Vagina (tissue), 2 donors: ENCODE data around the gene CDH13. TPM values are rescaled to one million over a fixed set of nuclear protein-coding genes. Genes with fewer than 3 reads are reported as not detected.

Experiments used
- DNase-seq, 2 donors: peaks; one replicate each; pipeline ENCODE4 v3.0.0-alpha.2; 2017; ENCODE audit errors: extremely low spot score in 2 of 2
- H3K27ac ChIP-seq: fragments of 200-600 bp; sonication (generic); one replicate; pipeline ENCODE4 v1.5.1; 2019
- H3K27me3 ChIP-seq: fragments of 200-600 bp; sonication (generic); one replicate; pipeline ENCODE4 v1.5.1; 2019
- H3K36me3 ChIP-seq, 2 donors: fragments of 200-600 bp; sonication (generic); one replicate each; pipeline ENCODE4 v1.5.1; 2017 to 2019
- H3K4me1 ChIP-seq: fragments of 200-600 bp; sonication (generic); one replicate; pipeline ENCODE4 v1.5.1; 2019
- H3K4me3 ChIP-seq, 2 donors: fragments of 200-600 bp; sonication (generic); 1 replicate in 1 of 2; 2 replicates in 1 of 2; pipeline ENCODE4 v1.5.1; 2016 to 2019
- H3K9me3 ChIP-seq: fragments of 200-600 bp; sonication (generic); one replicate; pipeline ENCODE4 v1.5.1; 2019
- POLR2A ChIP-seq, 2 donors: fragments of 450-650 bp; IDR thresholded peaks; one replicate each; pipeline ENCODE4 v1.6.1; 2017; ENCODE audit warnings: antibody characterized with exemption in 2 of 2, mild to moderate bottlenecking in 2 of 2, moderate library complexity in 2 of 2
- POLR2AphosphoS5 ChIP-seq, 2 donors: sonication (generic); formaldehyde crosslinking; IDR thresholded peaks; one replicate each; pipeline ENCODE4 v1.9.0; 2017; ENCODE audit warnings: antibody characterized with exemption in 2 of 2, mild to moderate bottlenecking in 2 of 2, low read depth in 1 of 2; ENCODE audit not compliant: insufficient read depth in 1 of 2
- intact Hi-C: fragments of 100-400 bp; cut with DNase I; formaldehyde crosslinking; loops from one replicate; pipeline ENCODE4 v1.15.1; 2023
- total RNA-seq: library from RNA; depleted of rRNA; stranded (reverse); fragments of >200 nt; gene quantifications from one replicate; pipeline ENCODE4 v1.2.3, GENCODE V29; 2016
- TF ChIP-seq, protein P1 (sequence below), 3 experiments: fragments of 450-650 bp in 2 of 3; fragments of 200-600 bp in 1 of 3; sonication (generic) in 1 of 3; IDR thresholded peaks; one replicate each; pipeline ENCODE4 v1.5.1; 2017 to 2019; ENCODE audit warnings: antibody characterized with exemption in 3 of 3, mild to moderate bottlenecking in 2 of 3, moderate library complexity in 2 of 3

CDH13 gene
- total RNA-seq, 1 donor from 2014 or later: 123 TPM

DNA sequence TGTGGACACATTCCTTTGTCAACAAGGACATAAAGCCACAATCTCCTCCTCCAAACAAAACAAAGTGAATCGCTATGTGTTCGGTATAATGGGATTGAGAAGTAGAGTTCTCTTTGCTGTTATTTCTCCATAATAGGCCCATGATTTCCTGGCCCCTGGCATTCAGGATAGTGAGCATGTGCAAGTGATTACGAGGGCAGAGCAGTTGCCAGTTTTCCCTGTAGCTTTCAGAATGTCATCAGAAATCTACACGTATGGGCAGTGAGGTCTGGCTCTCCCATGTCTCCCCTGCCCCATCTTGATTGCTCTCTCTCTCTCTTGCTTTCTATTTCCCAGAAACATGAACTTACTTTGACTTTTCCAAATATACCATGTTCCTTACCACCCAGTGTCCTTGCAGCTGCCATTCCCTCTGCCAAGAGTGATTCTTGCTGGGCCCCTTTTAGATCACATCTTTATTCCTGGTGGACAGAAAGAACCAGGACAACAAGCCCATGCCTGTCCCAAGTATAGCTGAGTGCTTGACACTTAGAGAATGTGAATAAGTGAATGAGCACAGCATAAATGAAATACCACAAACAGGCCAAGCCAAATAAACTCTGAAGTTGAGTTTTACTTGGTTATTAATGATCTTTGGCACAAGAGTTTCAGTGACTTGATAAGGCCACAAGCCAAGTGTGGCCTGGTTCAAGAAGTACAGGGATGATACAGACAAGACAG is 273.1 kb downstream of the CDH13 start:
- no peaks in the 10 kb centered on the region for H3K36me3 ChIP-seq
- H3K4me1 ChIP-seq: peaks cover 8% of the 10 kb centered on the region
- no peak overlapping the region for H3K4me3 ChIP-seq
- TF ChIP-seq POLR2AphosphoS5 (IDR thresholded peaks at IDR 0.05; ENCODE audit: insufficient read depth in 1 of 2, low read depth in 1 of 2) (no peak), POLR2A (IDR thresholded peaks at IDR 0.05) (no peak)
- TF ChIP-seq, protein P1, sequence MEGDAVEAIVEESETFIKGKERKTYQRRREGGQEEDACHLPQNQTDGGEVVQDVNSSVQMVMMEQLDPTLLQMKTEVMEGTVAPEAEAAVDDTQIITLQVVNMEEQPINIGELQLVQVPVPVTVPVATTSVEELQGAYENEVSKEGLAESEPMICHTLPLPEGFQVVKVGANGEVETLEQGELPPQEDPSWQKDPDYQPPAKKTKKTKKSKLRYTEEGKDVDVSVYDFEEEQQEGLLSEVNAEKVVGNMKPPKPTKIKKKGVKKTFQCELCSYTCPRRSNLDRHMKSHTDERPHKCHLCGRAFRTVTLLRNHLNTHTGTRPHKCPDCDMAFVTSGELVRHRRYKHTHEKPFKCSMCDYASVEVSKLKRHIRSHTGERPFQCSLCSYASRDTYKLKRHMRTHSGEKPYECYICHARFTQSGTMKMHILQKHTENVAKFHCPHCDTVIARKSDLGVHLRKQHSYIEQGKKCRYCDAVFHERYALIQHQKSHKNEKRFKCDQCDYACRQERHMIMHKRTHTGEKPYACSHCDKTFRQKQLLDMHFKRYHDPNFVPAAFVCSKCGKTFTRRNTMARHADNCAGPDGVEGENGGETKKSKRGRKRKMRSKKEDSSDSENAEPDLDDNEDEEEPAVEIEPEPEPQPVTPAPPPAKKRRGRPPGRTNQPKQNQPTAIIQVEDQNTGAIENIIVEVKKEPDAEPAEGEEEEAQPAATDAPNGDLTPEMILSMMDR (IDR thresholded peaks at IDR 0.05): no peak
- no peak for DNase-seq
- H3K9me3 ChIP-seq: no peaks in the 10 kb centered on the region
- H3K27me3 ChIP-seq: no peaks in the 10 kb centered on the region
- intact Hi-C loops: no loop called here
- no peak overlapping the region for H3K27ac ChIP-seq

DNA sequence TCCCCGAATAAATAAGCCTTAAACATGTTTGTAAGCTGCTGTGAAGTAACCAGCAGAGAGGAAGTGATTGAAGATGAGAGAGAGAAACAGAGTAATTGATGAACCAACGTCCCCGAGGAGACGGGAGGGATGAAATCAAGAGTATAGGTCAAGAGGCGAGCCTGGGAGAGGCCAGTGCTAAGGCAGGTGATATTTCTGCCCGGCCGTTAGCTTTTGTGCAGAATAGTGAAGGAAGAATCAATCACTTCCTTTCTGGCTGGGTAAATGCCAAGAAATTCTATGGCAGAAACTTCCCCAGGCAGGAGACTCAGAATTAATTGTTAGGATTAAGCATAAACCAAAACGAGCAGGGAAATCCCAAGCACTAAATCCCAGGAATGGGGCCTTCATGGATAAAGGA is 273.8 kb downstream of the CDH13 start:
- Histone ChIP-seq H3K27me3 (no peaks in the 10 kb centered on the region), H3K9me3 (no peaks in the 10 kb centered on the region), H3K27ac (no peak overlapping the region), H3K4me3 (no peak overlapping the region), H3K4me1 (peaks cover 8% of the 10 kb centered on the region), H3K36me3 (no peaks in the 10 kb centered on the region)
- no peak for DNase-seq
- intact Hi-C loops: no loop called here
- TF ChIP-seq, protein P1 (IDR thresholded peaks at IDR 0.05): no peak
- no peak for TF ChIP-seq POLR2AphosphoS5 (IDR thresholded peaks at IDR 0.05; ENCODE audit: insufficient read depth in 1 of 2, low read depth in 1 of 2)
- no peak for TF ChIP-seq POLR2A (IDR thresholded peaks at IDR 0.05)

DNA sequence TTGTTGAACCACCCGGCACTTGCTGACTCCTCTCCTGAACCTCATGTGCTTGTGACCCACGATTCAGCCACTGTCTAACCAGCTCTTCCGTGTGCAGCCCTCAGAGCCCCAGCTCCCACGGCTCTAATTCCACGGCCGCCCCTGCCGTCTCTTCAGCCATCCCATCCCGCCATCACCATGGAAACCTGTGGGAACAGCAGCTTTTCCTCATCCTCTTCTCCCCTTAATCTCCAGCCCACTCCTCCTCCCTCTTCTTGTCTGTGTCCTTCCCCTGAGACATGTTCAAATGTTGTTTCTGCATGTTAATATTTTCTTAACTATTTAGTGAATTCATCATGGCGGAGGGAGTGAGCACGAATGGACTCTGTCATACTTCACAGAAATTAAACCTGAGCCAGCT is 285.2 kb downstream of the CDH13 start:
- no peaks in the 10 kb centered on the region for H3K36me3 ChIP-seq
- DNase-seq: no peak

DNA sequence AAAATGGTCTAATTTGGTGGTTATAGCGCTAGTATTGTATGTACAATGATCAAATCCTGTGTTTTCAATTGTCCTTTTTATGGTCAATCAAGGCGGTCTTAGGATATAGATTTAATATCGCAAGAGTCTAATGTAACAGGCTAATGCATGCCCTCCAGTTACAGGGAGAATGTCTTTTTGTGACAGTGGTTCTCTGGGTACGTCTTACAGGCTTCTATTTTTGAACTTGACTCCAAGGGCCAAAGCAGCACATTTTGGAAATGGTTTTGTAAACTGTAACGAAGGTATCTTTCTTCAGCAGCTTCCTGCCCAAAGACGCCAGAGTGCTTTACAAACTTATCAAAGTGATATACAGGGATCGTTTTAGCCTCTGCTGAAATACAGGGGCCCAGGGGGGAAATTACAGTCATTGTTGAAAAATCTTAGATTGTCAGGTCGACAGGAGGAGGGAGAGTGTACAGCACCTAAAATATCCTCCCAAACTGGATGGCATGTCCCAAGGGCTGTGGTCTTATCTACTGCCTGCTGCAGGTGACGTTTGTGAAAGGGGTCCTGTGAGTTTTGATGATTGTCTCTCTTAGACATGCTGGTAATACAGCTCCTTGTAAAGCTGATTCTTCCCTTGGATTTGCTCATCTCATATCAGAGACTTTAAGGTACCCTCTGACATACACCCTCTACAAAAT is 288.5 kb downstream of the CDH13 start:
- no peak overlapping the region for H3K4me3 ChIP-seq
- intact Hi-C loops: loop anchor here (2.0 kb wide), 1 partner anchor 50 kb away; no protein-coding TSS in a partner anchor
- no peaks in the 10 kb centered on the region for H3K27me3 ChIP-seq
- no peak for DNase-seq
- H3K27ac ChIP-seq: no peak overlapping the region
- no peak for TF ChIP-seq POLR2AphosphoS5 (IDR thresholded peaks at IDR 0.05; ENCODE audit: insufficient read depth in 1 of 2, low read depth in 1 of 2)
- TF ChIP-seq, protein P1 (IDR thresholded peaks at IDR 0.05): no peak
- no peak for TF ChIP-seq POLR2A (IDR thresholded peaks at IDR 0.05)
- no peaks in the 10 kb centered on the region for H3K4me1 ChIP-seq
- no peaks in the 10 kb centered on the region for H3K9me3 ChIP-seq
- H3K36me3 ChIP-seq: no peaks in the 10 kb centered on the region

More for the DNA sequence above, 285.2 kb downstream of the CDH13 start:
- no peak overlapping the region for H3K27ac ChIP-seq
- no peaks in the 10 kb centered on the region for H3K4me1 ChIP-seq
- no peak overlapping the region for H3K4me3 ChIP-seq
- intact Hi-C loops: no loop called here
- no peaks in the 10 kb centered on the region for H3K9me3 ChIP-seq
- H3K27me3 ChIP-seq: no peaks in the 10 kb centered on the region
- TF ChIP-seq, protein P1 (IDR thresholded peaks at IDR 0.05): no peak
- no peak for TF ChIP-seq POLR2AphosphoS5 (IDR thresholded peaks at IDR 0.05; ENCODE audit: insufficient read depth in 1 of 2, low read depth in 1 of 2)
- no peak for TF ChIP-seq POLR2A (IDR thresholded peaks at IDR 0.05)
